Stimulated activated CD4-positive, alpha-beta T cell treated with anti-CD3 and anti-CD28 coated beads, Interleukin-4, amount 100 ng/mL, for 4 hours (primary cell): Measurements from ENCODE around the gene SERPINB2.

Experiments
- DNase-seq, 2 experiments: peaks; one replicate each; pipeline ENCODE4 v3.0.0-alpha.2; 2020

Gene SERPINB2, protein sequence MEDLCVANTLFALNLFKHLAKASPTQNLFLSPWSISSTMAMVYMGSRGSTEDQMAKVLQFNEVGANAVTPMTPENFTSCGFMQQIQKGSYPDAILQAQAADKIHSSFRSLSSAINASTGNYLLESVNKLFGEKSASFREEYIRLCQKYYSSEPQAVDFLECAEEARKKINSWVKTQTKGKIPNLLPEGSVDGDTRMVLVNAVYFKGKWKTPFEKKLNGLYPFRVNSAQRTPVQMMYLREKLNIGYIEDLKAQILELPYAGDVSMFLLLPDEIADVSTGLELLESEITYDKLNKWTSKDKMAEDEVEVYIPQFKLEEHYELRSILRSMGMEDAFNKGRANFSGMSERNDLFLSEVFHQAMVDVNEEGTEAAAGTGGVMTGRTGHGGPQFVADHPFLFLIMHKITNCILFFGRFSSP

DNA sequence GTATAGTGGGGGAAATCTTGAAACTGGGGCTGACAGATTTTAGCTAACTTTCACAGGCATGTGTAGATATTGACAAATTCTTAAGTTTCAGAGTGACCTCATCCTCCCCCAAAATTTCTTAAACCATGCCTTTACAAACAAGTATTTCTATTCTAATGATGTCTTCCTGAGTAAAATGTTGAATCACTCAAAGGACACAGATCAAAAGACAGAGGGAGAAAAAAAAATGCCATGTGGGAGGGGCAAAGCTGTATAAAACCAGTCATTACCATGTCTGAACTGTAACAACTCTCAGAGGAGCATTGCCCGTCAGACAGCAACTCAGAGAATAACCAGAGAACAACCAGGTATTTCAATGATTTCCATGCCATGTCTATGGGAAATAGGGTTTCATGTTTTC lies at the start of gene SERPINB2:
Gene SERPINB2 (plus strand): TSS at position 282 of the 400 bp plus-strand sequence. CDS start 3,740 bp downstream, outside the sequence.
- no peak for DNase-seq

DNA sequence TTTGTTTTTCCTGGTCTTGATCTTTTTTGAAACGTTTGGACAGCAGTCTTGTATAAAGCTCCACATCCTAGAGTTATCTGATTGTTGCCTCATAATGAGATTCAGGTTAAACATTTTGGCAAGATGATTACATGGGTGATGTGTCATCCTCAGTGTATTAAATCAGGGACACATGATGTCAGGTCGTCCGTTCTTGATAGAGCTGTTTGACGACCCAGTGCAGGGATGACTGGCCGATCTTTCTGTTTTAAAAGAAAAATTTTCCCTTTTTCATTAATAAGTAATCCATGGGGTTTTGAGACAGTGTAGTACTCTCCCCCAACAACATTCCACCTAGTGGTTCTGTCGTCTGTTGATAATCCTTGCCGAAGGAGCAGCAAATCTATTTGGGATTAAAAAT lies 44.5 kb upstream of the SERPINB2 start:
- DNase-seq: no peak

DNA sequence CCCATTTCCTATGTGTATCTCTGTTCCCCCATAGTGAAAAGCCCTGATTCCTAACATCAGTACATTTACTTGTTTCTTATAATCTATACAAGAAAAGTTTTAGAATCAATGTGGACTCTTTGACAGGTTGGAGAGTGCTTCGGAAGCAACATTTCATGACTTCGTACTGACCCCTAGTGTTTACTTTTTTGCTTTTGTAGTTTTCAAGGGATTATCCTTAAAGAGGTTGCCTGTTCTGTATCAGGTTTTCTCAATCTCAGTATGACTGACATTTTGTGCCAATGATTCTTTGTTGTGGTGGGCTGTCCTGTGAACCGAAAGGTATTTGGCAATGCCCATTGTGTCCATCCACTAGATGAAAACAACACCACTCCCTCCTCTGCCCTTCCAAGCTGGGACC lies 43.3 kb upstream of the SERPINB2 start:
- DNase-seq: no peak

DNA sequence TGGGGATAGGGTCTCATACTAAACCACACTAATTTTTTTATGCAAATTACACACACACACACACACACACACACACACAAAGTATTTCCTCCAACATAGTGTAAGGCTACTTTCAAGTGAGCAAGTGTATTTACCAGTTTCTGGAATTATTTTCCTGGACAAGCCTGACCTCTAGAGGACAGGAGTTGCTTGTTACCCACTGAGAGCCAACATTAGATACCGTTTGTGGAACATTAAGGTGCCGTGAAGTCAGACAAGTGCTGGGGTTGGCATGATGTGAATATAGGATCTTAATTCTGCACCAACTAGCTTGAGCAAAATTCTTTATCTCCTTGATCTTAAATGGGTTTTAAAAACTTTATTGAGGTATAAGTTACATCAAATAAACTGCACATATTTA lies 39.3 kb upstream of the SERPINB2 start:
- DNase-seq: no peak

DNA sequence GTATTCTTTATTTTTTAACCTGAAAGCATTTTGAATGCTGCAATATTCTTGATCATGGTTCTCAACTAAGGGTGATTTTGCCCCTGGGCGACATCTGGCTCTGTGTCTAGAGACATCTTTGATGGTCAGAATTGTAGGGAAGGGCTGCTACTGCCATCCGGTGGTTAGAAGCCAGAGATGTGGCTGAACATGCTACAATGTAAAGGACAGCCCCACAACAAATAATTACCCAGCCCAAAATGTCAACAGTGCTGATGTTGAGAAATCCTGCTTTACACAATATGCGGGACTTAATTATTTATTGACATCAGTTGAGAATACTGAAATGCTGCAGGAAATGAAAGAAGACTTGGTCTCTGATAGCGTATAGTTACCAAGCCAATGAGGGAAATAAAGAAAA lies 37.5 kb upstream of the SERPINB2 start:
- DNase-seq: no peak

DNA sequence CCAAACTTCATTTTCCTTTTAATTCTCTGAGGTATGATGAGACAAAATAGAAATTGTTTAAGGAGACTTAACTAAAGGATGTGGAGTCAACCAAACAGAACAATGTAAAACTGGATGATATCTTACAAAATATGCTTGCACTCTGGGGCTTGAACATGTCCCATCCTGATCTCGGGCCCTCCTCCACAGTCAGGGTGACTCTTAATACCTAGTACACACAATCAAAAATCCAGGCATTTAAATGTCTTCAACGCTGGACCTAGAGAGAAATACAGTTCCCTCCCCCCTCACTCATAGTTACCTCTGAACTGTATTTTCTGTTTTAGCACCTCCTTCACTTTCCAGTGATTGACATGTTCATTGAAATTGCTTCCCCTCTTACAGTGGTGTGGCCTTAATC lies 36.9 kb upstream of the SERPINB2 start:
- no peak for DNase-seq

DNA sequence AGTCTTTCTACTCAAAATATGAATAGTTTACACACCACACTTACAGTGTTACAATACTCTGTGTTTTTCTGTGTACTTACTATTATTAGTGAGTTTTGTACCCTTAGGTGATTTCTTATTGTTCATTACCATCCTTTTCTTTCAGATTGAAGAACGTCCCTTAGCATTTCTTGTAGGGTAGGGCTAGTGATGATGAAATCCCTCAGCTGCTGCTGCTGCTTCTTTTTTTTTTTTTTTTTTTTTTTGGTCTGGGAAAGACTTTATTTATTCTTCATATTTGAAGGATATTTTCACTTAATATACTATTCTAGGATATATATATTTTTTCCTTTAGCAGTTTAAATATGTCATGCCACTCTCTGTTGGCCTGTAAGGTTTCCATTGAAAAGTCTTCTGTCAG lies 29.0 kb upstream of the SERPINB2 start:
- no peak for DNase-seq

DNA sequence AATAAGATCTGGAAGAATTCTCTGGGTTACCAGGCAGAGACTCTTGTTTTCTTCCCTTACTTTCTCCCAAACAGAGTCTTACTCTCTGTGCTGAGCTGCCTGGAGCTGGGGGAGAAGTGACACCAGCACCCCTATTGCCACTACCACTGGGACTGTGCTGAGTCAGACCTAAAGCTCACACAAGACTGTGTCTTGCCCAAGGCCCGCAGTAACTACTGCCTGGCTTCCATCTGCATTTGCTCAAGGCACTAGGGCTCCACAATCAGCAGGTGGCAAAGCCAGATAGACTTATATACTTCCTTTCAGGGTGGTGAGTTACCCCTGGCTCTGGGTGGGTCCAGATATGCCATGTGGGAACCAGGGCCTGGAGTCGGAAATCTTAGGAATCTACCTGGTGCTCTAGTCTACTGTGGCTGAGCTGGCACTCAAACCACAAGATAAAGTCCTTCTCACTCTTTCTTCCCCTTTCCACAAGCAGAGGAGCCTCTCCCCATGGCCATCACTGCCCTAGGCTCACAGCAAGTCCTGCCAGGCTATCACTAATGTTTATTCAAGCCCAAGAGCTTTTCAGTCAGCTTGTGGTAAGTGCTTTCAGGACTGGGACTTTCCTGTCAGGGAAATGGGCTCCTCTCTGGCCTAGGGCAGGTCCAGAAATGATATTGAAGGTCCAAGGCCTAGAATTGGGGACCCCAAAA lies 27.6 kb upstream of the SERPINB2 start:
- DNase-seq: no peak

DNA sequence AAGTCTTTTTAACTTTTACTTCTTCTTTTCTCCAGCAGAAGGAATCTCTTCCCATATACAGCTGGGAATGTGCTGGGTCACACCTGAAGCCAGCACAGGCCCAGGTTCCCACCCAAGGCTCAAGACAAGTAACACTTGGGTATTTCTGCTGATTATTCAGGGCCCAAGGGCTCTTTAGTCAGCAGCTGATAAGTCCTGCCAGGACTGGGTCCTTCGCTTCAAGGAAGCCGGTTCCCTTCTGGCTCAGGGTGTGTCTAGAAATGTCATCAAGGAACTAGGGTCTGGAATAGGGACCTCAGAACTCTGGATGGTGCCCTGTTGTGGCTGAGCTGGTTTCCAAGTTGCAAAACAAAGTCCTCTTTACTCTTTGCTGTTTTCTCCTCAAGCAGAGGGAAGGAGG lies 27.0 kb upstream of the SERPINB2 start:
- DNase-seq: no peak

DNA sequence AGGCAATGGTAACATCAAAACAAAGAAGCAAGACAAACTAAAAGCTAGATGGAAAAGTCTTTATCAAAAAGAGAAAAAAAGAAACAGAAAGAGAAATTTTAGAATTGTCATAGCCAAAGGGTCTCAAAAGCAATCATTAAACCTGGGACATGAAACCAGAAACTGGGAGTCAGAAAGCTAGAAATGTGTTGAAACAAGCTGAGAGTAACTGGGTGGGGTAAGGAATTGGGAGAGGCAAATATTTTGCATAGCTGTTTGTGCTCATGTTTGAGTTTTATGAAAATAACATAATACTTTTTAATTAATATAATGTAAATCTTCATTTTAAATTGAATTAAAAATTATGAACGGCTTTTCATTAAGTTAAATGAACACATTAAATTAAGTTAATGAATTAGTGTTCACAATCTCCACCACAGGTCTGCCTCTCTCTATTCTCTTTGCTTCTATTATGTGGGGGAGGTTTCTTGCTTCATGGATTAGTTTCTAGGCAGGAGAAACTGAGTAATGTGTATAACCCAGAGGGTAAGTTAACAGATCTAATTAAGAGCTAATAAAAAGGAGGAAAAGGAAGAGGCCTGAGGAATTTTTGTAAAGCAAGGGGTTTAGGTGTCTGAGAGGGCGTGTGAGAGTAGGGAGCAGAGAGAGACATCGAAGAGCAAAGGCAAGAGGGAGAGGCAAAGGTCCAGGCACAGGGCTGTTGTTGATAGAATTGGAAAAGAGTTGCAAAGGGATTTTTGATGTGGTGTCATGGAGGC lies 20.0 kb upstream of the SERPINB2 start:
- DNase-seq: no peak

DNA sequence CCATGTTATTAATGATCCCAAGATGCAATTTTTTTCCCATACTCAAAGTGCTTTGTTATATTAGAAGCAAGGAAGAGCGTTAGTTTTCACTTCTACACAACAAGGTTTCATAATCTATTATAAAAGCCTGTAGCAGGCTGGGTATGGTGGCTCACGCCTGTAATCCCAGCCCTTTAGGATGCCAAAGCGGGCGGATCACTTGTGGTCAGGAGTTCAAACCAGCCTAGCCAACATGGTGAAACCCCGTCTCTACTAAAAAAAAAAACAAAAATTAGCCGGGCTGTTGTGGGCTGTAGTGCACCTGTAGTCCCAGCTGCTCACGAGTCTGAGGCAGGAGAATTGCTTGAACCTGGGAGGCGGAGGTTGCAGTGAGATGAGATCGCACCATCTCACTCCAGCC lies 19.0 kb upstream of the SERPINB2 start:
- DNase-seq: no peak

DNA sequence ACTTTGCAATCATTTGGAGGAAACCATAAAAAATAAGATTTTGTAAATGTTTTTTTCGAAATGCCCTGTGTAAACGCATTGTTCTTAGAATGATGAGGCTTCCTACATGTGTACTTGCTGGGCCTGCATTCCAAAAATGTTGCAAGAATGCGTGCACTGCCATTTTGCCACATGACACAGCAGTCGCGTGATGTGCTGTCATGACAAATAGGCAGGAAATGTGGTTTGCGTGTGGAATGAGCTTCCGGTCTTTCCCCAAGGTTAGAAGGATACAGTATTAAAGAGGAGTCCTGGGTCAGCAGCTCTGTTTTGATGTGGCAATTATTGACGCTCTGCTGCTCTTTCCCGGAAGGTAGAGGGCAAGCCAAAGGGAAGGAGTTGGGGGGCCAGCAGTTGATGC lies 18.1 kb upstream of the SERPINB2 start:
- DNase-seq: no peak

DNA sequence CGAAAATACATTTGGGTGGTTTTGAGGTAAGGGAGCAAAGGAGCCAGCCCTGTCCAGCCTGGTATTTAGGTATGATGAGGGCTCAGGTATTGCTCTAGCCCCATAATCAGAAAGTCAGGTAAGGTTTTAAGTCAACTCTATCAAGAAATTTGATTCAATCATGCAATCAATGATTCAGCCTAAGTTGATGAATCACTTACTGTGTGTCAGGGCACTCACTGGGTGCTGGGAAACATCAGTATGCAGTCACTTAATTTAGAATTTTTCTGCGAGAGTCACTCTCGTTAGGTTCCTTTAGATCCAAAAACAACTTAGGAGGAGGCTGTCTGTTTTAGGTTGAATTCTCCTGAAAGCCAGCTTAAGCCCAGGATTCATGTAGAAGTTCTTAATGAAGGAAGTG lies 17.7 kb upstream of the SERPINB2 start:
- no peak for DNase-seq

DNA sequence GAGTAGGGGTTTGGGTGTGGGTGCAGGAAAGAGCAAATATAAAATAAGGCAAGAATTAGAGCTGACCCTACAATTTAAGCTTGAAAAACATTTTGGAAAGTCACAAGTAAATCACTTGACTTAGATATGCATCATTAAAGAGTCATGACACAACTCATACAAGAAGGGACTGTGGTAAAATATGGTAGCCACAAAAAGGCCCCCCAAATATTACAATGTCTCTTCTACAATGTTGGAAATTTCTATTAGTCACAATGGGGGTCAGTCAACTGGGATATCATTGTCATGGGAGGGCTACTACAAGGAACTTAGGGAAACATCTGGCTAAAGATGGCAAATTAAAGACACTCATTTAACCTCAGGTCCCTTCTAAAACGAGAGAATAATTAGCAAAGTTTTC lies 15.7 kb upstream of the SERPINB2 start:
- no peak for DNase-seq

DNA sequence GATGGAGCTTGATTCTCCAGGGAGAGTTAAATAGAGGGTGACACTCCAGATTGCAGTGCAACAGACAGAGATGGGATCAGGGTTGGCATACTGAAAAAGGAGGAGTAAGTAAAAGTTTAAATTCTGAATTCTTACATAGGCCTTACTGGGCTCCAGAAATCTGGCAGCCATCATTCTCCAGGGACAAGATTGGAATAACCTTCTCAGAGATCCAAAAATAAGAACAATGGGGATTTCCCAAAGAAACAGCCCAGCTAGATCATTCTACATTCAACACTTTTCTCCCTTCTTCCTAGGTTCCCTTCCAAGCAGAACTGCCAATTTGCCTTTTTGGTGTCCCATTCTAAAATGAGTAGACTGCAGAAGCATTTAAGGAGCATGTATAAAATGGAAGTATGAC lies 14.9 kb upstream of the SERPINB2 start:
- DNase-seq: no peak

DNA sequence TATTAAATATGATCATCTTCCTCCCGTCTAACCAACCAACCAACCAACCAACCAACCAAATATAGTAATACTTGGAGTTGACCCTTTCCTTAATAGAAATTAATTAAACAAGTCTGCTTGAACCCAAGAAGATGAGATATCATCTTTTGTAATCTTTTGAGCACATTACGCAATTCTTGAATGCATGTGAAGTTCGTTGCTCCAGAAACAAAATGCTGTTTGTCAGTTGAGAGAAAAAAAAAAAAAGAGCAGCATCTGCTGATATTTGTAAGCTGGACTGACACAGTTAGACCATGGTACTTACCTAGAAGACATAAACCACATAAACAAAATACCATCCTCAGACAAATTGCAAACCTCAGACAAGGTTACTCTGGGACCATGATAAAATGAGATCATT lies 9.2 kb upstream of the SERPINB2 start:
- DNase-seq: no peak

DNA sequence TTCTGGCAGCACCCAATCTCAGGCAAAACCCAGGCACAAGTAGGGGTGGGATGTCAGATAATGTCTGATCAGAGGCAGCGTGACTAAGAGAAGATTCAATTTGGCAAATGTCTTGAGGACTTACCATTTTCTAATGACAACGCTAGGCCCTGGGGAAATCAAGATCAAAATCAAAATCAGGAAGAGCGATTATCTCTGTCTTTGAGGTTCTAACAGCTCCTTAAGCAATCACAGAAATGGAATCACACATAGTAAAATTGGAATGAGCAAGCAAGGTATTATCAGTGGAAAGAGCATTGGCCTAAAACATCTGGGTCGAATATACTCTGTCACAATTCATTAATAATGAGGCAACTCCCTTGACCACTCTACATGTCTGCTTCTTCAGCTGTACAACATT lies 8.6 kb upstream of the SERPINB2 start:
- DNase-seq: no peak

DNA sequence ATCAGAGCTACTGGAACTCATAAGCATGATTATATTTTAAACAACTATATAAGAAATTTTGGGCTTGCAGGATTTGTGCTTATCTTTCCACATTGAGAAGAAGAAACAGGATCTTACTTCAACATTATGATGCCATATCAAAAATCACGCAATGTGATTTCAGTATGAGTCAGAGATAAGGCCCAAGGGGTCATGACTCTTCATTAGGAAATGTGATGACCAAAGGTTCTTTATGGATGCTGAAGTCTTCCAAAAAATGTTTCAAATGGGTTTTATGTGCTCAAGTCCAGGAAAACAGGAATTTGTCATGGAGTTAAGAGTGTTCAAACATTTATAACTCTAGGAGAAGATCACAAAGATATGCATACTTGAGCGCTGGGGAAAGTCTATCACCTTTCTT lies 7.8 kb upstream of the SERPINB2 start:
- DNase-seq: no peak

DNA sequence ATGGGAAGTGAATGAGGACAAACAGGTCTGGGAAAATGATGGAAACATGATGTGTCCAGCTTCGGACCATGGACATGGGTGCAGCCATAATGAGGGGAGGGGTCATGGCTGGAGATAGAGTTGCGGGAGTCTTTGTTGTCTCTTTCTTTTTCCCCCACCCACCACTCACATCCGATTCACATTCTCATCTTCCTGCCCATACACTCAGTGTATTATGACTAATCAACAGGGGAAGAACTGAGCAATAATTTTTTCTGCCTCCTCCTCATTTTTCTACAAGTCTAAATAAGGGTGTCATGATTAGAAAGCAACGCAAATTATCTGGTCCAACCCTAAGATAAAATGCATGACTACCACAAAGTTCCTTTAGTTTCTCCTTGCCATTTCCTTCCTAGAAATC lies 5.7 kb upstream of the SERPINB2 start:
- DNase-seq: no peak

DNA sequence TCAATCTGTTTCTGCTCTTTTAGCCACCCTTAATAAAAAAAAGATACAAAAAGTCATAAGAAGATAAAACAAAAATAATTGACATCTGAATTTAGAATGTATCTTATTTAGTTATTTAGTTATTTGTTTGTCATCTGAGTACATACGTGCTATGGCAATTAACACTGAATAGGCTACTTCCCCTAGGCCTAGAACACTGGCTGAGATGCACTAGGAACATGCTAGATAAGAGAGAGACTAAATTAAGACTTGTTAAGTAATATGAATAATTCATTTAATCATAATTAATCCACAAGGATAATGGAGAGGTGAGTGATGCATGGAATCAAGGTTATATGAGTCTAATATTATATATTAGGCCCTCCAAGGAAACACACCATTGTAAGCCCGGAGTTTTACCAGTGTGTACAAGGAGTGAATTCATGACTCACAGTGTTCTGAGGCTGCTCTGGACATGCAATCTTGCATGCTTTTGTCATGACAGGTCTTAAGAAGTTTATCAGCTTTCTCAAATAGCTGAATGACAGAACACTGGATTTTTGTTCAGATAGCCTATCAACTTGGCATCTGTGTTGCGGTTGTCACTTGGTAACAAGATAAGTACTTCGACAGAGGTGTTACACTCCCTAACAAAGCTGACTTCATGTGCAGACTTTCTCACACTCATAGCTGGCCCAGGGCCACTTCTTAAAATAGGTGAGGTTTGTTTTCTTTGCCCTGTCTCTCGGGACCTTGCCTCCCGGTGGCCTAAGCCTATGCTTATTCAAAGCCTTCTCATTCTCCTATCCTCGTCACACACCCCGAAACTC lies 5.0 kb upstream of the SERPINB2 start:
- DNase-seq: no peak

DNA sequence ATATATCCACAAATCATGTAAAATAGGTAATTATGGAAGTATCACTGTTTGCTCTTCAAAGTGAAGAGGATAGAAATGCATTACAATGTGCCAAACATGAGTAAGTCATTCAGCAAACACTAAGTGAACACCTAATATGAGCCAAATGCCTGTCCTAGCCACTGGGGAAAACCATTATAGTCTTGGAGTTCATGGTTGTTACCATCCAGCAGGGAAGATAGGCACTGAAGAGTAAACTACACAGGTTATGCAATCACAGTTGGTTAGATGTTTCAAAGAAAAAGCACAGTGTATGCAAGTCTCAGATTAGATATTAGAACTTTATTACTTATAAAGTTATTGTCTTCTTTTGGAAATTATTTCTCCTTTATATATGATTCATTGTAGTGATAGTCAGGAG lies 3.9 kb upstream of the SERPINB2 start:
- no peak for DNase-seq

DNA sequence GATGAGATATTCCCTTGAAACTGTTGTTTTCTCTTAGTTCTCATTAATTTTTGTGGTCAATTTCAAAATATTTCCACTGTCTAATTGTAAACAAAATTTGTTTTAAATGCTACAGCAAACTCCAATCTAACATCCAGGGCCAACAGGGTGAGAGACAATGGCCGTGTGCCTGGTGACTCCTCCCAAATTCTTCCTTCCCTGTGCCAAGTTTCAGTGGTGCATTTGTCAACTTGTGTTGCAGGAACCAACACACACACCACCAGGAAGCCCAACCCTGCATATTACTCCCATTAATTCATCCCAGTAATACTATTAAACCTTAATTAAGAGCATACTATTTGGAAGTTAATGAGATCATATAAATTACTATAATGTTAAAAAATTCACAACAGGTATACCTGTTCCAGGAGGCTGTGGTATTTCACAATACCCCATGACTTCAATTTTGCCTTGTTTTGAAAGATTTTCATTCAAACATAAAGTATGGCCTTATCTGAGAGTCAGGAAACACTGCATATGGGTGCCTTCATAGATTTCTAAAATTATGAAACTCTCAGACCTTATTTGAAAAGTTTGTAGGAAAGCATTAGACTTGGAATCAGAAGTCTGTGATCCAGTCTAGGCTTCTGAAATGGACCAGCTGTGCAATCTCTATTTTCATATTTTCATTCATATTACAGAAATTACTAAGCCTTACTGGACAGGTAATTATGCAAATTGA lies 1.1 kb downstream of the SERPINB2 start:
- no peak for DNase-seq
